Left renal pelvis (tissue), 4 donors: ENCODE data around the gene FXYD5. TPM values are rescaled to one million over a fixed set of nuclear protein-coding genes. Genes with fewer than 3 reads are reported as not detected.

Experiments
- DNase-seq, 4 donors: peaks; one replicate each; pipeline ENCODE4 v3.0.0-alpha.2; 2013; ENCODE audit warnings: low read depth in 4 of 4, low spot score in 3 of 4
- polyA plus RNA-seq, 4 donors: library from polyadenylated mRNA; unstranded; fragments of 120-200 nt; gene quantifications; one replicate each; pipeline ENCODE4 v1.2.1, GENCODE V29; 2013; ENCODE audit not compliant: insufficient read length in 4 of 4

Gene FXYD5
- polyA plus RNA-seq, 4 donors, result 13.2 to 33.5 (median 27.9) TPM

DNA sequence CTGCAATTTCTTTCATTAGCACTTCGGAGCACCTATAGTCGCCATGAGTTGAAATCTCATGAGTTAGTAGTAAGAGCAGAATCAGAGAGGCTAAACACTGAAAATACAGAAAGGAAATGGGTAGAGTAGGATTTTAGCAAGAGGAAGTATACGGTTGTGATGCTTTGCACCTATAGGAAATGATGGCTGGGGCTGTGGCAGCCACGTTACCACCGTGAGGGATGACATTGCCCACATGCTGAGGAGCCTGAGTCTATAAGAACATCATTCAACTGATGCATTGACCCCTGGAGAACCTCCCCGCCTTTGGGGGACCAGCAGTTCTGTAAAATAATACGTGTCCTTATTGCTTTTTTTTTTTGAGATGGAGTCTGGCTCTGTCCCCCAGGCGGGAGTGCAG lies 53.6 kb downstream of the FXYD5 start:
- no peak for DNase-seq

- no peak for DNase-seq
These were observed 55.1 kb downstream of the FXYD5 start for GRCh38 chr19:35209646-35210045.

GRCh38 chr19:35211545-35212230 lies 57.2 kb downstream of the FXYD5 start:
- no peak for DNase-seq

GRCh38 chr19:35212241-35212640 lies 57.7 kb downstream of the FXYD5 start:
- DNase-seq, result no peak

DNA sequence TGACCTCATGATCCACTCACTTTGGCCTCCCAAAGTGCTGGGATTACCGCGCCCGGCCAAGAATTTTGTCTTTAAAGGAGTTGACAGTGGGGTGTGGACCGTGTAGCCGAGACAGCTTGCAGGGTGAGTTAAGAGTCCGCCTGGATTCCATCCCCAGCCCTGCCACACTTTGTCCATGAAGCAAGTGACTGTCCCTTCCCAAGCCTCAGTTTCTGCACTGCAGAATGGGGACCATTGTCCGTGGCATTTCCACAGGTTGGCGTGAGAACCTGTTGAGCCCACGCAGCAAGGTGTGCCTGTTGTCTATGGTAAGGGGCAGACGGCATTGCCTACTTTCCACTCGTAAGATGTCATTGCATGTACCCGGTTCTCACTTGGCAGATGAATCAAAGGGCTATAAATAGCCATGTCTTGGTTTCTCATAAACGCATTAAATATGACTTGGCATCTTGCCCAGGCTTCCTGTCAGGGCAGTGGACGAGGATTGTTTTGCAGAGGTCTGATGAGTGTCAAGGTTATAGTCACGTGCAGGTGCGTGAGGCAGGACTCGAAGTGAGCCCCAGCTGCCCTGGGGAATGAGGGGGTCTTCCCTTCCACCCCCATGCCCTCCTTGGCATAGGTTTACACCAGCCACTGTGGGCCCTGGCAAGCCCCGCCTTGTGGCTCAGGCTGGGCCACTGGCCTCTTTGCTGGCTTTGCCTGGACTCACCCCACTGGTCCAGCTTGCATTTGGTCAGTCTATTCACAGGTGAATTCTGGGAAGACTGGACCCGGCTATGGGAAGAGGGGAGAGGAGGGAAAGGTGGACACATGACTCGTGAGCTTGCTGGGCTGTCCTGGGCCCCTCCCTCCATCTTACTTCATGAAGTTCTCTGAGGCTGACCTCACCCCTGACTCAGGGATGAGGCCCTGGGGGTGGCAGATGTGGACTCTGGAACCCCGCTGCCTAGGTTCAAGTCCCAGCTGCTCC lies 59.4 kb downstream of the FXYD5 start:
- DNase-seq, result peak; percentile 31 to 60 (median 53)

- DNase-seq, result no peak
These were observed 60.4 kb downstream of the FXYD5 start for GRCh38 chr19:35214766-35215422.

DNA sequence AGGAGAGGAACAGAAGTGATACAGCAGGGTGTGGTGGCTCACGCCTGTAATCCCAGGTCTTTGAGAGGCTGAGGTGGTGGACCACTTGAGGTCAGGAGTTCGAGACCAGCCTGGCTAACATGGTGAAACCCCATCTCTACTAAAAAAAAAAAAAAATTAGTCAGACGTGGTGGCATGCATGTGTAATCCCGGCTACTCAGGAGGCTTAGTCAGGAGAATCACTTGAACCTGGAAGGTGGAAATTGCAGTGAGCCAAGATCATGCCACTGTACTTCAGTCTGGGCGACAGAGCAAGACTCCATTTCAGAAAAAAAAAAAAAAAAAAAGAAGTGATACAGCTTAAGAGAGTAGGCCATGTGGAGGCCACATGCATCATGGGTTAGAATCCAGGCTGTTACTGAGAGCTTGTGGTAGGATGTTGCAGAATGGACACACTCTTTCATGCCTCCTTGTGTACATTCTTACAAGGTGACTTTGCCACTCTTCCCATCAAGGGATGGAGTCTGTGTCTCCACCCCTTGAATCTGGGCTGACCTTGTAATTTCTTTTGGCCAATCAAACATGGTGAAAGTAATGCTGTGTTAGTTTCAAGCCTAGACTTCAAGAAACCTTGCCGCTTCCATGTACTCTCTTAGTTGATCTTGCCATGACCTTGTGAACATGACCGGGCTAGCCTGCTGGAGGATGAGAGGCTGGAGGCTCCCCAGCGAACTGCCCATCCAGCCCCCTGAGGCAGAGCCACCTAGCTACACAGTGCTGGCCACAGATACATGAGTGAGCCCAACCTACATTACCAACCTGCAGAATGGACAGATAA lies 61.7 kb downstream of the FXYD5 start:
- DNase-seq, result no peak

DNA sequence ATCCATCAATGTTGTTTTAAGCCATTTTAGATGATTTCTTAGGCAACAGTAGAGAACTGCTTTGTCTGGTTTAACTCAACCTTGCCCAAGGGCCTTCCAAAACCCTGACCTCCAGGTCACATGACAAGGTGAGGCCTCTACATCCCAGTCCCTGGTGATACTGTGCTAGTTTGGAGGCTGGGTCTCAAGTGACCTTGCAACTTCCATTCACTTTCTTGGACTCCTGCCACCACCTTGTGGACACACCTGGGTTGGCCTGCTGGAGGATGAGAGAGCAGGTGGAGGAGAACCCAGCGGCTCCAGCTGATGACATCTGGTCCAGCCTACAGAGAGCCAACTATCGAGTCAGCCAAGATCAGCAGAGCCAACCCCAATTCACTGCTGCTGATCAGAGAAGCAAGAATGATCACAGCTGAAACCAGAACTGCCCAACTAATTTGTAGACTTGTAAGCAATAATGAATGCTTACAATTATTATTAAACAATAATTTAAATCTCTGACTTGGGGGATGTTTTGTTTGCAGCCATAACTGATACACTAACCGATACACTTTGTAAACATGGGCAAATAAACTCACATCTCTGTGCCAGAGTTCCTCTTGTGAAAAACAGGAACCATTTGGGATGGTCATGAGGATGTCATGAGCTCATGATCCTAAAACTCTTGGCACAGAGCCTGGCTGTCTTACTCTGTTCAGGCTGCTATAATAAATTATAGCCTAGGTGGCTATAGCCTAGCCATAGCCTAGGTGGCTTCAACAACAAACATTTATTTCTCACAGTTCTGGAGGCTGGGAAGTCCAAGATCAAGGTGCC lies 62.5 kb downstream of the FXYD5 start:
- no peak for DNase-seq

- DNase-seq, result no peak
These were observed 63.1 kb downstream of the FXYD5 start for GRCh38 chr19:35217649-35217990.

GRCh38 chr19:35219008-35219407 lies 64.5 kb downstream of the FXYD5 start:
- no peak for DNase-seq

Other genes starting within 250 kb of the FXYD5 start
- 1 to 10 TPM; 5.6 to 7.3 (median 7.1) TPM for gene ZNF30, start 227.8 kb upstream of the FXYD5 start, polyA plus RNA-seq
- gene ZNF792, start 190.5 kb upstream of the FXYD5 start, polyA plus RNA-seq, result 1 to 10 TPM; 5.2 to 7.4 (median 5.9) TPM
- gene GRAMD1A, start 154.4 kb upstream of the FXYD5 start, polyA plus RNA-seq, result 100 to 1,000 TPM in 1 of 4 donors, 10 to 100 TPM in 3; 47.1 to 102 (median 66.3) TPM
- gene SCN1B, start 124.3 kb upstream of the FXYD5 start, polyA plus RNA-seq, result 1 to 10 TPM in 3 of 4 donors, under 1 TPM in 1; 0.74 to 2.1 (median 1.2) TPM
- 100 to 1,000 TPM in 1 of 4 donors, 10 to 100 TPM in 2, 1 to 10 TPM in 1; 2.6 to 118 (median 79.0) TPM for gene HPN, start 113.0 kb upstream of the FXYD5 start, polyA plus RNA-seq
- 10 to 100 TPM in 3 of 4 donors, under 1 TPM in 1; 0.48 to 35.2 (median 22.5) TPM for gene FXYD3, start 38.9 kb upstream of the FXYD5 start, polyA plus RNA-seq
- 10 to 100 TPM in 1 of 4 donors, 1 to 10 TPM in 3; 2.7 to 14.3 (median 3.5) TPM for gene LGI4, start 19.7 kb upstream of the FXYD5 start, polyA plus RNA-seq
- gene FXYD1, start 15.9 kb upstream of the FXYD5 start, polyA plus RNA-seq, result 10 to 100 TPM; 22.3 to 73.8 (median 27.2) TPM
- gene FXYD7, start 11.5 kb upstream of the FXYD5 start, polyA plus RNA-seq, result 1 to 10 TPM in 3 of 4 donors, under 1 TPM in 1; 0.82 to 6.6 (median 1.3) TPM
- not detected for gene FAM187B, start 74.0 kb downstream of the FXYD5 start, polyA plus RNA-seq
- gene LSR, start 94.3 kb downstream of the FXYD5 start, polyA plus RNA-seq, result 10 to 100 TPM in 3 of 4 donors, 1 to 10 TPM in 1; 7.9 to 66.3 (median 47.9) TPM
- 100 to 1,000 TPM; 152 to 195 (median 169) TPM for gene USF2, start 114.2 kb downstream of the FXYD5 start, polyA plus RNA-seq
- gene HAMP, start 127.8 kb downstream of the FXYD5 start, polyA plus RNA-seq, result under 1 TPM; 0.23 to 0.90 (median 0.42) TPM
- 10 to 100 TPM in 1 of 4 donors, 1 to 10 TPM in 3; 3.0 to 11.2 (median 6.2) TPM for gene MAG, start 137.4 kb downstream of the FXYD5 start, polyA plus RNA-seq
- 10 to 100 TPM in 3 of 4 donors, 1 to 10 TPM in 1; 7.5 to 43.9 (median 29.6) TPM for gene CD22, start 174.5 kb downstream of the FXYD5 start, polyA plus RNA-seq
- under 1 TPM; 0.29 to 0.61 (median 0.41) TPM for gene FFAR1, start 193.2 kb downstream of the FXYD5 start, polyA plus RNA-seq
- under 1 TPM in 3 of 4 donors, not detected in 1; 0.16 to 0.71 (median 0.17) TPM for gene FFAR3, start 203.7 kb downstream of the FXYD5 start, polyA plus RNA-seq
- under 1 TPM in 1 of 4 donors, not detected in 3; 0.33 TPM for gene GPR42, start 216.3 kb downstream of the FXYD5 start, polyA plus RNA-seq